GM18526 (cell line): ENCODE results near the gene CCDC102B.

Experiments used
- POLR2A ChIP-seq: IDR thresholded peaks from 3 replicates; pipeline ENCODE4 v1.6.1; 2011; ENCODE audit not compliant: insufficient read length; ENCODE audit errors: extremely low read depth

CCDC102B gene

GRCh38 chr18:68928762-68929675 is 131.1 kb downstream of the CCDC102B start:
- no peak for TF ChIP-seq POLR2A

DNA sequence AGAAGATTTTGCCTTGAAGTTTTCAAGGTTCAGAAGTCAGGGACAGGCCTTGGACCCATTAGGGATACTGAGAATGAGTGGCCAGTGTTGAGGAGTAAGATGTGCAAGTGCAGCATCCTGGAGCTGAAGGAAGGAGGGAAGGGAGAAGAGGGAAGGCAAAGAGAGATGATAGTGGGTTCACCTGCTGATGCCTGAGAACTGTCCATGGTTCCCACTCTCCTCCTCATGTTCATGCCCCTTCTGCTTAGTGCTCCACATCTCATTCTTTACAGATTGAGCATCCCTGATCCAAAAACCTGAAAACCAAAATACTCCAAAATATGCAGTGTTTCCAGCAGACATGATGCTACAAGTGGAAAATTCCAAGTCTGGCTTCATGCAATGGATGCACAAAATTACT is 137.8 kb downstream of the CCDC102B start:
- no peak for TF ChIP-seq POLR2A

DNA sequence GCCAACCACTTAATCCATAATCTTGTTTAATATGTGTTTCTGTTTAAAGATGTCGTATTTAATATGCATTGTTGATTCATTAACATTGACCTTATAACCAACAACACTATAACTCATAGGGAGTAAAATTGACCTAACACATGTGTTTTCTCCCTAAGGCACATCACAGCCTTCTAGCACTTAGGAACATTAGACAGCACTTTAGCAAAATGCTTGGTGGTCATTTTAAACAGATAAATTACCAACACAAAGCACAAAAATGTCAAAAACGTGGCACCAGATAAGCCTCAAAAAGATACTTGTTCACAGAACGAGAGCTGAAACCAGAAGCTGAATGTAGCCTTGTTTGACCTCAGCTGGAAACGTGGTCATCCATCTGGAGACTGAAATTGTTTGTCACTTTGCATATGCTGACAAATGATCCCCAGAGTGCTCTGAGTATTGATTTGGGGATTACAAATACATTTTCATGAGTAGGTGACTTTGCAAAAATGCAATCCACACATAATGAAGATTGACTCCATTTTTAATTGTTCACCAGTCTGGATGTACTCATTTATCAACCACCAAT is 139.2 kb downstream of the CCDC102B start:
- TF ChIP-seq POLR2A = no peak

DNA sequence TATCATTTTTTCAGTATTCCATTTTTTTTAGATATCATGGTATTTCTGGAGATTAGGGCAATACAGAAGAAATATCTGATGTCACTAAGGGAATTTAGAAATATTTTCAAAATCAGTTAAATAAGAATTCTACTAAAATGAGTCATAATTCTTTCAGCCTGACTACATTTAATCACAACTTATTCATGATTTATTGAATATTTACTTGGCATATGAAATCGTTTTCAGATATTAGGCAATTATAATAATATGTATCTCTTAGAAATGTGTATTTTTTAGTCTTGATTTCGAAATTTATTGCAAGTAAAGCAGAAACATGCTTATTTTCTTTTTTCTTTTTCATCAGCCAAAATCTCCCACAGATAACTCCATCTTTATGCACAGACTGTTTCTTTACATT is 142.2 kb downstream of the CCDC102B start:
- TF ChIP-seq POLR2A = no peak

- TF ChIP-seq POLR2A = no peak
Observed at GRCh38 chr18:68940754-68941153, 142.9 kb downstream of the CCDC102B start.

- no peak for TF ChIP-seq POLR2A
Observed at GRCh38 chr18:68942230-68942629, 144.3 kb downstream of the CCDC102B start.

- no peak for TF ChIP-seq POLR2A
Observed at GRCh38 chr18:68944330-68944729, 146.4 kb downstream of the CCDC102B start.

DNA sequence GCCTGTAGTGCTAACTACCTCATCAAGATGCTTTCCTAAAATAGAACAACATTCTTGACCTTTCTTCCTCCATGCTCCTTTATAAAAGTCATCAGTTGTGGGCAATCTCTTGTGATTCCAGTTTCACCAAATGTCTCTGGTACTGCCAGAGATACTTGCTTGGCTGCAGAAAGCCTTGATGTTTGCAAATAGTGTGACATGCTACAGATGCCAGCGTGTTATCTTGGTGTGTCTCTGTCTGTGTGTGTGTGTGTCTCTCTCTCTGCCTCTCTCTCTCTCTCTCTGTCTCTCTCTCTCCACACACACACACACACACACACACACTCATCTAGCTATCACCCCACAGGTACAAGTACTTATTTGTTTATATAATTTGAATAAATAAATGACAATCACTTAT is 146.9 kb downstream of the CCDC102B start:
- no peak for TF ChIP-seq POLR2A

- TF ChIP-seq POLR2A = no peak
Observed at GRCh38 chr18:68948622-68949021, 150.7 kb downstream of the CCDC102B start.

GRCh38 chr18:68954738-68955137 is 156.9 kb downstream of the CCDC102B start:
- TF ChIP-seq POLR2A = no peak

GRCh38 chr18:68956650-68957049 is 158.8 kb downstream of the CCDC102B start:
- TF ChIP-seq POLR2A = no peak

GRCh38 chr18:68960355-68960754 is 162.5 kb downstream of the CCDC102B start:
- TF ChIP-seq POLR2A = no peak

GRCh38 chr18:68962623-68963022 is 164.7 kb downstream of the CCDC102B start:
- no peak for TF ChIP-seq POLR2A

GRCh38 chr18:68965817-68966216 is 167.9 kb downstream of the CCDC102B start:
- no peak for TF ChIP-seq POLR2A

- no peak for TF ChIP-seq POLR2A
Observed at GRCh38 chr18:68969027-68969426, 171.1 kb downstream of the CCDC102B start.

GRCh38 chr18:68972176-68972575 is 174.3 kb downstream of the CCDC102B start:
- no peak for TF ChIP-seq POLR2A
